Natural killer cell (primary cell): Measurements from ENCODE around the gene PLEKHG3. TPM values are rescaled to one million over a fixed set of nuclear protein-coding genes. Genes with fewer than 3 reads are reported as not detected.
"Not testable (repeated sequence)": the region's sequence is repeated elsewhere in the genome, so short reads cannot be mapped to it uniquely, and the experiment has no call there.

Experiments used
- ATAC-seq, 3 donors: fragments of 150-1000 bp in 2 of 3; fragments of 200-7000 bp in 1 of 3; cut with Tn5 transposase; 1 replicate in 1 of 3; 2 replicates in 2 of 3; pipeline ENCODE4 v1.10.0; 2021; ENCODE audit warnings: mild to moderate bottlenecking in 2 of 3, moderate library complexity in 2 of 3
- DNase-seq, 2 donors: peaks; one replicate each; pipeline versions ENCODE4 v3.0.0 to v3.0.0-alpha.2; 2013 to 2021; ENCODE audit warnings: mixed read lengths in 1 of 2
- H3K27ac ChIP-seq: one replicate; pipeline ENCODE4 v1.5.1; 2013; ENCODE audit warnings: mild to moderate bottlenecking, low read length
- H3K27me3 ChIP-seq: one replicate; pipeline ENCODE4 v1.6.1; 2013; ENCODE audit warnings: low read length; ENCODE audit not compliant: control insufficient read depth, insufficient read depth
- H3K36me3 ChIP-seq: one replicate; pipeline ENCODE4 v1.6.1; 2013; ENCODE audit warnings: low read length; ENCODE audit not compliant: control insufficient read depth, insufficient read depth
- H3K4me1 ChIP-seq: one replicate; pipeline ENCODE4 v1.6.1; 2013; ENCODE audit warnings: low read length; ENCODE audit not compliant: control insufficient read depth, insufficient read depth
- H3K4me3 ChIP-seq: one replicate; pipeline ENCODE4 v1.5.1; 2013; ENCODE audit warnings: low read length
- H3K9me3 ChIP-seq: one replicate; pipeline ENCODE4 v1.6.1; 2013; ENCODE audit warnings: low read length; ENCODE audit not compliant: control insufficient read depth, insufficient read depth
- H3K27ac Mint-ChIP-seq, 2 donors: one replicate each; pipeline ENCODE4 v1.8.0; 2022; ENCODE audit warnings: mild to moderate bottlenecking in 2 of 2, mixed read lengths in 2 of 2, moderate library complexity in 1 of 2
- H3K27me3 Mint-ChIP-seq, 2 donors: one replicate each; pipeline ENCODE4 v1.8.0; 2022; ENCODE audit warnings: low read depth in 2 of 2, mixed read lengths in 2 of 2
- H3K36me3 Mint-ChIP-seq: one replicate; pipeline ENCODE4 v1.8.0; 2022; ENCODE audit warnings: mixed read lengths
- H3K4me1 Mint-ChIP-seq, 2 donors: one replicate each; pipeline ENCODE4 v1.8.0; 2022; ENCODE audit warnings: mixed read lengths in 2 of 2
- H3K4me3 Mint-ChIP-seq: one replicate; pipeline ENCODE4 v1.8.0; 2022; ENCODE audit warnings: mild to moderate bottlenecking, moderate library complexity, mixed read lengths
- H3K9me3 Mint-ChIP-seq, 2 donors: one replicate each; pipeline ENCODE4 v1.8.0; 2022; ENCODE audit warnings: mixed read lengths in 2 of 2
- WGBS: methylation state at CpG from one replicate; pipeline ENCODE4 v1.1.7; 2013; ENCODE audit warnings: missing lambda C conversion rate; ENCODE audit not compliant: insufficient coverage; 5-methylcytosine and 5-hydroxymethylcytosine counted together
- intact Hi-C: fragments of 100-400 bp; cut with micrococcal nuclease; formaldehyde crosslinking; loops from one replicate; pipeline ENCODE4 v1.14.2; 2022
- total RNA-seq, 4 donors: library from RNA; stranded (reverse); fragments of 120-200 nt in 1 of 4; gene quantifications; one replicate each; pipeline versions ENCODE4 v1.2.3 to v1.2.4, GENCODE V29; 2013 to 2022
- TF ChIP-seq, protein P1 (sequence below): fragments of 200-600 bp; IDR thresholded peaks from one replicate; pipeline ENCODE4 v1.8.0; 2022; ENCODE audit warnings: antibody characterized with exemption

Gene PLEKHG3
- total RNA-seq, 3 donors from 2014 or later (not counting 1 experiment from before 2014, with no cell fraction given) = 184 to 285 (median 225) TPM

DNA sequence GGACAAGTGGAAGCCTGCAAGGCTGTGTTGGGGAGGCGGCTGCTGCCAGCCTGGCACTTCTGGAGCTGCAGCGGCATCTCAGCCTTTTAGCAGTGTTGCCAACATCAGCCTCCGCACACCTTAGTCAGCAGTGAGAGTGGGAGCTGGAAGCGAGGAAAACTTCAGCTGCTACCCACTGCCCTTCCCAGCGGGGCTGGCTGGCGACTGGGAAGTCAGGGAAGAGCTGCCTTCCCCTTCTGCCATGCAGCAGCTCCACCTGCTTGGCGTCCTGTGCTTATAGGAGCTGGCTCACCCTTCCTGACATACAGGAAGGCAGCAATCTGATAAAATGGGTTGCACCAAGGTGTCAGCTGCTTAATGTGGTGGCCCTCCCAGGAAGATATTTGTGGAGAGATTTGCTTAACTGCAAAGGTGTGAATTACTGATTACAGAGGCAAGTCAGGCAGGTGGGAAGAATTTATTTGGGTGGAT, 15.4 kb upstream of the PLEKHG3 start:
- 64% methylated on average over 7 of the region's 7 CpGs for WGBS
- intact Hi-C loops = no loop called here
- no peaks in the 10 kb centered on the region for H3K27me3 ChIP-seq
- H3K27ac ChIP-seq = no peak overlapping the region
- no peak overlapping the region for H3K27ac Mint-ChIP-seq
- no peaks in the 10 kb centered on the region for H3K9me3 Mint-ChIP-seq
- no peaks in the 10 kb centered on the region for H3K36me3 ChIP-seq
- no peak overlapping the region for H3K4me3 ChIP-seq
- peaks cover 20 to 32% of the 10 kb centered on the region in 2 donors for H3K4me1 Mint-ChIP-seq
- H3K27me3 Mint-ChIP-seq = no peaks in the 10 kb centered on the region
- H3K36me3 Mint-ChIP-seq = no peaks in the 10 kb centered on the region
- H3K9me3 ChIP-seq = no peaks in the 10 kb centered on the region
- ATAC-seq = no peak
- peak in 1 of 2 donors; percentile 36 for DNase-seq
- peaks cover 24% of the 10 kb centered on the region for H3K4me1 ChIP-seq
- TF ChIP-seq, protein P1, sequence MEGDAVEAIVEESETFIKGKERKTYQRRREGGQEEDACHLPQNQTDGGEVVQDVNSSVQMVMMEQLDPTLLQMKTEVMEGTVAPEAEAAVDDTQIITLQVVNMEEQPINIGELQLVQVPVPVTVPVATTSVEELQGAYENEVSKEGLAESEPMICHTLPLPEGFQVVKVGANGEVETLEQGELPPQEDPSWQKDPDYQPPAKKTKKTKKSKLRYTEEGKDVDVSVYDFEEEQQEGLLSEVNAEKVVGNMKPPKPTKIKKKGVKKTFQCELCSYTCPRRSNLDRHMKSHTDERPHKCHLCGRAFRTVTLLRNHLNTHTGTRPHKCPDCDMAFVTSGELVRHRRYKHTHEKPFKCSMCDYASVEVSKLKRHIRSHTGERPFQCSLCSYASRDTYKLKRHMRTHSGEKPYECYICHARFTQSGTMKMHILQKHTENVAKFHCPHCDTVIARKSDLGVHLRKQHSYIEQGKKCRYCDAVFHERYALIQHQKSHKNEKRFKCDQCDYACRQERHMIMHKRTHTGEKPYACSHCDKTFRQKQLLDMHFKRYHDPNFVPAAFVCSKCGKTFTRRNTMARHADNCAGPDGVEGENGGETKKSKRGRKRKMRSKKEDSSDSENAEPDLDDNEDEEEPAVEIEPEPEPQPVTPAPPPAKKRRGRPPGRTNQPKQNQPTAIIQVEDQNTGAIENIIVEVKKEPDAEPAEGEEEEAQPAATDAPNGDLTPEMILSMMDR = no peak
- H3K4me3 Mint-ChIP-seq = no peak overlapping the region

DNA sequence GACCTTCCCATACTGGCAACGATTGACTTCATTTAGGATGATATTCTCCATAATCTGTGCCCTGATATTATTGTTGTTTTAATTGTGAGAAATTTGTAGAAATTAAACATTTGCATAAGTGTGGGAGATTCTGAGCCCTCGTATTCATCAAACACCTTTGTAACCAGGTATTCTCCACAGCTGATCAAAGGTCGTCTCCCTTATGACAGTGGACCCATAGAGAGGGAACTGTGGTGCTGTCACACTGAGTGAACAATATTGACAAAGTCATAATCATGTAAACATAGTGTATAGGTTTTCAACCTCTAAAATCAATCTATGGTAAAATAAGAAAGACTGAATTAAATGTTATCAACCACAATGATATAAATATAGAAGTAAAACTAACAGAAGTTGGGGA, 14.9 kb upstream of the PLEKHG3 start:
- ATAC-seq (no peak), DNase-seq (no peak)
- Mint-ChIP-seq H3K27ac (peak overlapping the region in 1 of 2 donors; percentile 37), H3K4me3 (no peak overlapping the region), H3K36me3 (no peaks in the 10 kb centered on the region), H3K9me3 (no peaks in the 10 kb centered on the region), H3K4me1 (peaks cover 20 to 32% of the 10 kb centered on the region in 2 donors), H3K27me3 (no peaks in the 10 kb centered on the region)
- H3K36me3 ChIP-seq = no peaks in the 10 kb centered on the region
- peaks cover 24% of the 10 kb centered on the region for H3K4me1 ChIP-seq
- intact Hi-C loops = no loop called here
- H3K27ac ChIP-seq = no peak overlapping the region
- H3K9me3 ChIP-seq = no peaks in the 10 kb centered on the region
- no peaks in the 10 kb centered on the region for H3K27me3 ChIP-seq
- H3K4me3 ChIP-seq = no peak overlapping the region
- TF ChIP-seq, protein P1 = no peak
- WGBS = 50% methylated on average over 3 of the region's 3 CpGs

DNA sequence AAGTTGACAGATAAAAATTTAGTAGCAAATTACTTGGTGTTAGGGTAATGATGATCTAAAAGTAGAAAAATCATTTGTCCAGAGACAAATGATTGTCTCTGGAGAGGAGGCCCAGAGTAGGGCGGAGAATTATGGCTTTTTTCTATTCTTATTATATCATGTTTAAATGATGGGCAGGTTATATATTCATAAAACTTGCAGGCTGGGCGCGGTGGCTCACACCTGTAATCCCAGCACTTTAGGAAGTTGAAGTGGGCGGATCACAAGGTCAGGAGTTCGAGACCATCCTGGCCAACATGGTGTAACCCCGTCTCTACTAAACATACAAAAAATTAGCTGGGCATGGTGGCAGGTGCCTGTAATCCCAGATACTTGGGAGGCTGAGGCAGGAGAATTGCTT, 13.6 kb upstream of the PLEKHG3 start:
- H3K36me3 ChIP-seq, H3K27me3 ChIP-seq, intact Hi-C loops, H3K27ac Mint-ChIP-seq, H3K4me3 Mint-ChIP-seq, H3K36me3 Mint-ChIP-seq, ATAC-seq, H3K27me3 Mint-ChIP-seq, H3K9me3 ChIP-seq, H3K27ac ChIP-seq, H3K9me3 Mint-ChIP-seq, DNase-seq, H3K4me3 ChIP-seq: not testable (repeated sequence)
- H3K4me1 Mint-ChIP-seq = peaks cover 22 to 41% of the 10 kb centered on the region in 2 donors
- 93% methylated on average over 5 of the region's 6 CpGs for WGBS
- peaks cover 24% of the 10 kb centered on the region for H3K4me1 ChIP-seq

DNA sequence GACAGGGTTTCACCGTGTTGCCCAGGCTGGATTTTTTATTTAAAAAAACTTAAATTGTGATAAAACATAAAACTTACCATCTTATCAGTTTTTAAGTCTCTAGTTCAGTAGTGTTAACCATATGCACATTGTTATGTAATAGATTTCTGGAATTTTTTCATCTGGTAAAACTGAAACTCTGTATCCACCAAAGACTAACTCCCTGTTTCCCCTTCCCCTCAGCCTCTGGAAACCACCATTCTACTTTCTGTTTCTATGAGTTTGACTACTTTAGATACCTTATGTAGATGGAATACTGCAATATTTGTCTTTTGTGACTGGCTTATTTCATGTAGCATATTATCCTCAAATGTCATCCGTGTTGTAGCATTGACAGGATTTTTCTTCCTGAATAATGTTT, 12.8 kb upstream of the PLEKHG3 start:
- Mint-ChIP-seq H3K4me1 (peaks cover 30 to 43% of the 10 kb centered on the region in 2 donors), H3K9me3 (no peaks in the 10 kb centered on the region), H3K27ac (no peak overlapping the region), H3K36me3 (no peaks in the 10 kb centered on the region), H3K27me3 (no peaks in the 10 kb centered on the region), H3K4me3 (no peak overlapping the region)
- TF ChIP-seq, protein P1 = no peak
- WGBS = no CpG with 5 or more reads among the region's 2 CpGs
- Histone ChIP-seq H3K27ac (no peak overlapping the region), H3K4me3 (no peak overlapping the region), H3K4me1 (peaks cover 28% of the 10 kb centered on the region), H3K36me3 (no peaks in the 10 kb centered on the region), H3K27me3 (no peaks in the 10 kb centered on the region), H3K9me3 (no peaks in the 10 kb centered on the region)
- ATAC-seq (no peak), DNase-seq (no peak)
- intact Hi-C loops = no loop called here
